Measurements from ENCODE around the gene CACNA1G.
A peak's percentile ranks its signal among the peaks of the same experiment; 100 is the strongest.

CACNA1G gene

DNA sequence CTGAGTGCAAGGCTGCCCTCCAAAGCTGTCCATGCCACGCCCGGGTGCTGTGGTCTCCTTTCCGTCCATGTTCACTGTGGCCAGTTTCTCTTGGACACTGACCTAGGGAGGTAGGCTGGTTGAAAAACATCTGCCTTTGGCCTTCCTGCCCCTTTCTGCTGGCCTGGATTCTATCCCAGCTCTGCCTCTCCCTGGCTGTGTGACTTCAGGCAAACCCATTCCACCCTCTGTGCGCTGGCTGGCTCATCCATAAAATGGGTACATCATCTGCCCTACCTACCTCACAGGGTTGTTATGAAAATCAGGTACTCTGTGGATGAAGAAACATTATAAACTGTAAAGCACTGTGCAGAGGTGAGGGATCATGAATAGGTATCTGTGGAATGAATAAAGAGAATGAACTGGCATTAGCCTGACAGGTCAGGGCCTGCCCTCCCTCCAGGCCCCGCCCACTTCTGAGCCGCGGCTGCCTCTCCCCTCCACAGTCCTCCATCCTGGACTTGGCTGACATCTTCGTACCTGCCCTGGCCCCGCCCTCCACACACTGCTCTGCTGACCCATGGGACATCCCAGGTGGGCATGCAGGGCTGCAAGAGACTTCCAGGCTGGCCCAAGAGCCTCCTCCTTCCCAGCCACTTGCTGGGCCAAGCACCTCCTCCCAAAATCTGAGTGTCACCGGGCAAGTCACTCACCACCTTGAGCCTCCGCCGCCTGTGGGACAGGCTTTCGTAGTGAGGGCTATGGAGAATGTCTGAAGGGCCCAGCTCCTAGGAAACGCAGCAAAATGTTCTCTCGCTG, 20.6 kb upstream of the CACNA1G start:
- Histone ChIP-seq H3K79me2 (ENCODE audit: insufficient read depth, low read length) (no peaks in the 10 kb centered on the region), H3K4me3 (ENCODE audit: low read depth, low read length, poor library complexity, severe bottlenecking) (no peak overlapping the region), H3K27ac (ENCODE audit: low read depth, low read length, poor library complexity, severe bottlenecking) (no peak overlapping the region), H3K9me3 (ENCODE audit: low read length) (no peaks in the 10 kb centered on the region), H3K9ac (ENCODE audit: low read length) (no peak overlapping the region), H3K27me3 (ENCODE audit: insufficient read depth, low read length) (peaks cover 8% of the 10 kb centered on the region; the same call in 1 of the 2 replicates), H3K4me1 (ENCODE audit: insufficient read depth, low read length, severe bottlenecking) (peaks cover 10% of the 10 kb centered on the region), H3K36me3 (ENCODE audit: insufficient read depth, low read length) (no peaks in the 10 kb centered on the region), H3F3A (ENCODE audit: insufficient read depth, low read length) (no peaks in the 10 kb centered on the region), H3K9me2 (ENCODE audit: low read depth, low read length) (no peaks in the 10 kb centered on the region), H3K4me2 (ENCODE audit: low read length) (no peak overlapping the region), H2AFZ (ENCODE audit: low read length) (no peak overlapping the region), H4K20me1 (ENCODE audit: insufficient read depth, low read length) (no peaks in the 10 kb centered on the region)
- no peak for TF ChIP-seq EZH2 (IDR thresholded peaks at IDR 0.05; ENCODE audit: borderline replicate concordance, low read length)
- TF ChIP-seq, protein P1, sequence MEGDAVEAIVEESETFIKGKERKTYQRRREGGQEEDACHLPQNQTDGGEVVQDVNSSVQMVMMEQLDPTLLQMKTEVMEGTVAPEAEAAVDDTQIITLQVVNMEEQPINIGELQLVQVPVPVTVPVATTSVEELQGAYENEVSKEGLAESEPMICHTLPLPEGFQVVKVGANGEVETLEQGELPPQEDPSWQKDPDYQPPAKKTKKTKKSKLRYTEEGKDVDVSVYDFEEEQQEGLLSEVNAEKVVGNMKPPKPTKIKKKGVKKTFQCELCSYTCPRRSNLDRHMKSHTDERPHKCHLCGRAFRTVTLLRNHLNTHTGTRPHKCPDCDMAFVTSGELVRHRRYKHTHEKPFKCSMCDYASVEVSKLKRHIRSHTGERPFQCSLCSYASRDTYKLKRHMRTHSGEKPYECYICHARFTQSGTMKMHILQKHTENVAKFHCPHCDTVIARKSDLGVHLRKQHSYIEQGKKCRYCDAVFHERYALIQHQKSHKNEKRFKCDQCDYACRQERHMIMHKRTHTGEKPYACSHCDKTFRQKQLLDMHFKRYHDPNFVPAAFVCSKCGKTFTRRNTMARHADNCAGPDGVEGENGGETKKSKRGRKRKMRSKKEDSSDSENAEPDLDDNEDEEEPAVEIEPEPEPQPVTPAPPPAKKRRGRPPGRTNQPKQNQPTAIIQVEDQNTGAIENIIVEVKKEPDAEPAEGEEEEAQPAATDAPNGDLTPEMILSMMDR (IDR thresholded peaks at IDR 0.05; ENCODE audit: low read length) = no peak

DNA sequence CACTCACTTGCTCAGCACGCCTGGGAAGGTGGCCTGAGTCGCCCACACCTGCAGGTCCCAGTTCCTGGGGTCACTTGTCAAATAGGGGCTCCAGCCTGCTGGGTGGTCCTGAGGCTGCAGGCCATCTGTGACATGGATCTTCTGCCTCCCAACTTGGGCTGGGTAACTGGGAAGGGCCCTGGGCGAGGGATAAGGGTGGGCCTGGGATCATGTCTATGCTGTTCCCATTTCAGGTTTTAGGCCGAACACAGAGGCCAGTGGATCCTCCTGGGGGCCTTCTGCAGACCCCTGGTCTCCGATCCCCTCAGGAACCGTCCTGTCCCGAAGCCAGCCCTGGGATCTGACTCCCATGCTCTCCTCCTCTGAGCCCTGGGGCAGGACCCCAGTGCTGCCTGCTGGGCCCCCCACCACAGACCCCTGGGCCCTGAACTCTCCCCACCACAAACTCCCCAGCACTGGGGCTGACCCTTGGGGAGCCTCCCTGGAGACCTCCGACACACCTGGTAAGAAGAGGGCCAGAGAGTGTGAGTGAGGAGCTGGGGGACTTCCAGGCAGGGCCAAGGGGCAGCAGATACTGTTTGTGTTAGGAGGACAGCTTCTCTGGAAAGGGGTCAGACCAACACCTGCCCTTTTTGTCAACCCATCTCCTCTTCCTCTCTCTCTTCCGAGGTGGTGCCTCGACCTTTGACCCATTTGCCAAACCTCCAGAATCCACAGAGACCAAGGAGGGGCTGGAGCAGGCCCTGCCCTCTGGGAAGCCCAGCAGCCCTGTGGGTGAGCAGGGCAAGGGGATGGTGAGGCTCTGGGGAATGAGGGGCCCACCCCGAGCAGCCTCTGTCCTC, 19.7 kb upstream of the CACNA1G start:
- H3K27me3 ChIP-seq (ENCODE audit: insufficient read depth, low read length) = peaks cover 8% of the 10 kb centered on the region; the same call in 1 of the 2 replicates
- H3K79me2 ChIP-seq (ENCODE audit: insufficient read depth, low read length) = no peaks in the 10 kb centered on the region
- H3K9me2 ChIP-seq (ENCODE audit: low read depth, low read length) = no peaks in the 10 kb centered on the region
- peaks cover 10% of the 10 kb centered on the region for H3K4me1 ChIP-seq (ENCODE audit: insufficient read depth, low read length, severe bottlenecking)
- H4K20me1 ChIP-seq (ENCODE audit: insufficient read depth, low read length) = no peaks in the 10 kb centered on the region
- no peak overlapping the region for H3K9ac ChIP-seq (ENCODE audit: low read length)
- H3K9me3 ChIP-seq (ENCODE audit: low read length) = no peaks in the 10 kb centered on the region
- H3K4me3 ChIP-seq (ENCODE audit: low read depth, low read length, poor library complexity, severe bottlenecking) = no peak overlapping the region
- no peak overlapping the region for H3K27ac ChIP-seq (ENCODE audit: low read depth, low read length, poor library complexity, severe bottlenecking)
- no peak for TF ChIP-seq EZH2 (IDR thresholded peaks at IDR 0.05; ENCODE audit: borderline replicate concordance, low read length)
- TF ChIP-seq, protein P1 (IDR thresholded peaks at IDR 0.05; ENCODE audit: low read length) = no peak
- no peaks in the 10 kb centered on the region for H3F3A ChIP-seq (ENCODE audit: insufficient read depth, low read length)
- no peak overlapping the region for H3K4me2 ChIP-seq (ENCODE audit: low read length)
- H2AFZ ChIP-seq (ENCODE audit: low read length) = no peak overlapping the region
- no peaks in the 10 kb centered on the region for H3K36me3 ChIP-seq (ENCODE audit: insufficient read depth, low read length)

DNA sequence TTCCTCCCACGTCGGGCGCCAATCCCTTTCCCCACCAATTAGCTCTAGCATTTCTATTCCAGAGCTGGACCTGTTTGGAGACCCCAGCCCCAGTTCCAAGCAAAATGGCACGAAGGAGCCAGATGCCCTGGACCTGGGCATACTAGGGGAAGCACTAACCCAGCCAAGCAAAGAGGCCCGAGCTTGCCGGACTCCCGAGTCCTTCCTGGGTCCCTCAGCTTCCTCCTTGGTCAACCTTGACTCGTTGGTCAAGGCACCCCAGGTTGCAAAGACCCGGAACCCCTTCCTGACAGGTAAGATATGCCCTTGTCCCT, 19.2 kb upstream of the CACNA1G start:
- Histone ChIP-seq H3K27ac (ENCODE audit: low read depth, low read length, poor library complexity, severe bottlenecking) (no peak overlapping the region), H4K20me1 (ENCODE audit: insufficient read depth, low read length) (no peaks in the 10 kb centered on the region), H3K9ac (ENCODE audit: low read length) (peak overlapping the region; percentile 52; the same call in 1 of the 2 replicates), H3K4me2 (ENCODE audit: low read length) (peak overlapping the region; percentile 90), H2AFZ (ENCODE audit: low read length) (no peak overlapping the region), H3K27me3 (ENCODE audit: insufficient read depth, low read length) (peaks cover 8% of the 10 kb centered on the region; the same call in 1 of the 2 replicates), H3K9me3 (ENCODE audit: low read length) (no peaks in the 10 kb centered on the region), H3F3A (ENCODE audit: insufficient read depth, low read length) (no peaks in the 10 kb centered on the region), H3K79me2 (ENCODE audit: insufficient read depth, low read length) (no peaks in the 10 kb centered on the region), H3K36me3 (ENCODE audit: insufficient read depth, low read length) (no peaks in the 10 kb centered on the region), H3K4me1 (ENCODE audit: insufficient read depth, low read length, severe bottlenecking) (peaks cover 10% of the 10 kb centered on the region), H3K9me2 (ENCODE audit: low read depth, low read length) (no peaks in the 10 kb centered on the region), H3K4me3 (ENCODE audit: low read depth, low read length, poor library complexity, severe bottlenecking) (peak overlapping the region; percentile 67)
- TF ChIP-seq EZH2 (IDR thresholded peaks at IDR 0.05; ENCODE audit: borderline replicate concordance, low read length) = no peak
- TF ChIP-seq, protein P1 (IDR thresholded peaks at IDR 0.05; ENCODE audit: low read length) = no peak
